ENCODE data around the gene MITF.

DNA sequence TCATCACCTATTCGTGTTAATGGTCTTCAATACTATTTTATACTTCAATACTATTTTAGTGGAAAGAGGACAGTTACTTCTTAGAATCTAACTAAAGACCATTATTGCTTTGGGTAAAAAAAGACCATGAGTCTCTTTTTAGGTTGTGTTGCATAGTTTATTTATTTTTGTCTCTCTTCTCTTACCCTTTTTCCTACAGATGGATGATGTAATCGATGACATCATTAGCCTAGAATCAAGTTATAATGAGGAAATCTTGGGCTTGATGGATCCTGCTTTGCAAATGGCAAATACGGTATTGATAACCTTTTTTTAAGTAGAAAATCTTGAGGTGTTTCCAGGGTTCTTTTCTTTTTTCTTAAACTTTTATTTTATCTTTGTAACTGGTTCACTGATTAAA, 201.8 kb downstream of the MITF start:
- TF ChIP-seq, protein P1, sequence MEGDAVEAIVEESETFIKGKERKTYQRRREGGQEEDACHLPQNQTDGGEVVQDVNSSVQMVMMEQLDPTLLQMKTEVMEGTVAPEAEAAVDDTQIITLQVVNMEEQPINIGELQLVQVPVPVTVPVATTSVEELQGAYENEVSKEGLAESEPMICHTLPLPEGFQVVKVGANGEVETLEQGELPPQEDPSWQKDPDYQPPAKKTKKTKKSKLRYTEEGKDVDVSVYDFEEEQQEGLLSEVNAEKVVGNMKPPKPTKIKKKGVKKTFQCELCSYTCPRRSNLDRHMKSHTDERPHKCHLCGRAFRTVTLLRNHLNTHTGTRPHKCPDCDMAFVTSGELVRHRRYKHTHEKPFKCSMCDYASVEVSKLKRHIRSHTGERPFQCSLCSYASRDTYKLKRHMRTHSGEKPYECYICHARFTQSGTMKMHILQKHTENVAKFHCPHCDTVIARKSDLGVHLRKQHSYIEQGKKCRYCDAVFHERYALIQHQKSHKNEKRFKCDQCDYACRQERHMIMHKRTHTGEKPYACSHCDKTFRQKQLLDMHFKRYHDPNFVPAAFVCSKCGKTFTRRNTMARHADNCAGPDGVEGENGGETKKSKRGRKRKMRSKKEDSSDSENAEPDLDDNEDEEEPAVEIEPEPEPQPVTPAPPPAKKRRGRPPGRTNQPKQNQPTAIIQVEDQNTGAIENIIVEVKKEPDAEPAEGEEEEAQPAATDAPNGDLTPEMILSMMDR (IDR thresholded peaks at IDR 0.05), result no peak
- TF ChIP-seq ZFX (IDR thresholded peaks at IDR 0.05; ENCODE audit: borderline replicate concordance), result no peak
